GM18867 (cell line): Measurements from ENCODE around the gene C1orf198.

Experiments
- ATAC-seq: cut with Tn5 transposase; IDR thresholded peaks from one replicate; pipeline ENCODE4 v1.9.1; 2021; ENCODE audit warnings: mild to moderate bottlenecking, moderate library complexity; ENCODE audit not compliant: unreplicated experiment

The C1orf198 gene

GRCh38 chr1:230894032-230894431 lies 25.7 kb upstream of the C1orf198 start:
- no peak for ATAC-seq

GRCh38 chr1:230892018-230892491 lies 23.7 kb upstream of the C1orf198 start:
- ATAC-seq: no peak

- ATAC-seq: no peak
Measured at GRCh38 chr1:230891413-230891812, 23.1 kb upstream of the C1orf198 start.

GRCh38 chr1:230884646-230885045 lies 16.3 kb upstream of the C1orf198 start:
- no peak for ATAC-seq

- no peak for ATAC-seq
Measured at GRCh38 chr1:230883967-230884366, 15.6 kb upstream of the C1orf198 start.

- no peak for ATAC-seq
Measured at GRCh38 chr1:230879778-230880177, 11.5 kb upstream of the C1orf198 start.

GRCh38 chr1:230878591-230878990 lies 10.3 kb upstream of the C1orf198 start:
- no peak for ATAC-seq

GRCh38 chr1:230877924-230878590 lies 9.7 kb upstream of the C1orf198 start:
- no peak for ATAC-seq

GRCh38 chr1:230877146-230877923 lies 9.0 kb upstream of the C1orf198 start:
- ATAC-seq: no peak

GRCh38 chr1:230876660-230877059 lies 8.3 kb upstream of the C1orf198 start:
- no peak for ATAC-seq

GRCh38 chr1:230875370-230875769 lies 7.0 kb upstream of the C1orf198 start:
- no peak for ATAC-seq

- ATAC-seq: no peak
Measured at GRCh38 chr1:230870916-230871315, 2.6 kb upstream of the C1orf198 start.

- ATAC-seq: no peak
Measured at GRCh38 chr1:230869500-230869899, 1.2 kb upstream of the C1orf198 start.

- ATAC-seq: peak; percentile 52
Measured at GRCh38 chr1:230868736-230869385, 540 bp upstream of the C1orf198 start.

- no peak for ATAC-seq
Measured at GRCh38 chr1:230867101-230867902, 1.0 kb downstream of the C1orf198 start.

- no peak for ATAC-seq
Measured at GRCh38 chr1:230866171-230867070, 1.9 kb downstream of the C1orf198 start.

GRCh38 chr1:230865062-230865817 lies 3.1 kb downstream of the C1orf198 start:
- no peak for ATAC-seq

- ATAC-seq: no peak
Measured at GRCh38 chr1:230864441-230864840, 3.9 kb downstream of the C1orf198 start.

GRCh38 chr1:230863449-230863848 lies 4.9 kb downstream of the C1orf198 start:
- ATAC-seq: no peak
